Natural killer cell (primary cell): Measurements from ENCODE around the gene CTTN. TPM values are rescaled to one million over a fixed set of nuclear protein-coding genes. Genes with fewer than 3 reads are reported as not detected.

Experiments
- ATAC-seq, 3 donors: fragments of 150-1000 bp in 2 of 3; fragments of 200-7000 bp in 1 of 3; cut with Tn5 transposase; 1 replicate in 1 of 3; 2 replicates in 2 of 3; pipeline ENCODE4 v1.10.0; 2021; ENCODE audit warnings: mild to moderate bottlenecking in 2 of 3, moderate library complexity in 2 of 3
- DNase-seq, 2 donors: peaks; one replicate each; pipeline versions ENCODE4 v3.0.0 to v3.0.0-alpha.2; 2013 to 2021; ENCODE audit warnings: mixed read lengths in 1 of 2
- H3K27ac ChIP-seq: one replicate; pipeline ENCODE4 v1.5.1; 2013; ENCODE audit warnings: mild to moderate bottlenecking, low read length
- H3K27me3 ChIP-seq: one replicate; pipeline ENCODE4 v1.6.1; 2013; ENCODE audit warnings: low read length; ENCODE audit not compliant: control insufficient read depth, insufficient read depth
- H3K36me3 ChIP-seq: one replicate; pipeline ENCODE4 v1.6.1; 2013; ENCODE audit warnings: low read length; ENCODE audit not compliant: control insufficient read depth, insufficient read depth
- H3K4me1 ChIP-seq: one replicate; pipeline ENCODE4 v1.6.1; 2013; ENCODE audit warnings: low read length; ENCODE audit not compliant: control insufficient read depth, insufficient read depth
- H3K4me3 ChIP-seq: one replicate; pipeline ENCODE4 v1.5.1; 2013; ENCODE audit warnings: low read length
- H3K9me3 ChIP-seq: one replicate; pipeline ENCODE4 v1.6.1; 2013; ENCODE audit warnings: low read length; ENCODE audit not compliant: control insufficient read depth, insufficient read depth
- H3K27ac Mint-ChIP-seq, 2 donors: one replicate each; pipeline ENCODE4 v1.8.0; 2022; ENCODE audit warnings: mild to moderate bottlenecking in 2 of 2, mixed read lengths in 2 of 2, moderate library complexity in 1 of 2
- H3K27me3 Mint-ChIP-seq, 2 donors: one replicate each; pipeline ENCODE4 v1.8.0; 2022; ENCODE audit warnings: low read depth in 2 of 2, mixed read lengths in 2 of 2
- H3K36me3 Mint-ChIP-seq: one replicate; pipeline ENCODE4 v1.8.0; 2022; ENCODE audit warnings: mixed read lengths
- H3K4me1 Mint-ChIP-seq, 2 donors: one replicate each; pipeline ENCODE4 v1.8.0; 2022; ENCODE audit warnings: mixed read lengths in 2 of 2
- H3K4me3 Mint-ChIP-seq: one replicate; pipeline ENCODE4 v1.8.0; 2022; ENCODE audit warnings: mild to moderate bottlenecking, moderate library complexity, mixed read lengths
- H3K9me3 Mint-ChIP-seq, 2 donors: one replicate each; pipeline ENCODE4 v1.8.0; 2022; ENCODE audit warnings: mixed read lengths in 2 of 2
- WGBS: methylation state at CpG from one replicate; pipeline ENCODE4 v1.1.7; 2013; ENCODE audit warnings: missing lambda C conversion rate; ENCODE audit not compliant: insufficient coverage; 5-methylcytosine and 5-hydroxymethylcytosine counted together
- intact Hi-C: fragments of 100-400 bp; cut with micrococcal nuclease; formaldehyde crosslinking; loops from one replicate; pipeline ENCODE4 v1.14.2; 2022
- total RNA-seq, 4 donors: library from RNA; stranded (reverse); fragments of 120-200 nt in 1 of 4; gene quantifications; one replicate each; pipeline versions ENCODE4 v1.2.3 to v1.2.4, GENCODE V29; 2013 to 2022
- TF ChIP-seq, protein P1 (sequence below): fragments of 200-600 bp; IDR thresholded peaks from one replicate; pipeline ENCODE4 v1.8.0; 2022; ENCODE audit warnings: antibody characterized with exemption

The CTTN gene
- total RNA-seq, 3 donors from 2014 or later (not counting 1 experiment from before 2014, with no cell fraction given) = 0.59 to 5.8 (median 1.8) TPM

DNA sequence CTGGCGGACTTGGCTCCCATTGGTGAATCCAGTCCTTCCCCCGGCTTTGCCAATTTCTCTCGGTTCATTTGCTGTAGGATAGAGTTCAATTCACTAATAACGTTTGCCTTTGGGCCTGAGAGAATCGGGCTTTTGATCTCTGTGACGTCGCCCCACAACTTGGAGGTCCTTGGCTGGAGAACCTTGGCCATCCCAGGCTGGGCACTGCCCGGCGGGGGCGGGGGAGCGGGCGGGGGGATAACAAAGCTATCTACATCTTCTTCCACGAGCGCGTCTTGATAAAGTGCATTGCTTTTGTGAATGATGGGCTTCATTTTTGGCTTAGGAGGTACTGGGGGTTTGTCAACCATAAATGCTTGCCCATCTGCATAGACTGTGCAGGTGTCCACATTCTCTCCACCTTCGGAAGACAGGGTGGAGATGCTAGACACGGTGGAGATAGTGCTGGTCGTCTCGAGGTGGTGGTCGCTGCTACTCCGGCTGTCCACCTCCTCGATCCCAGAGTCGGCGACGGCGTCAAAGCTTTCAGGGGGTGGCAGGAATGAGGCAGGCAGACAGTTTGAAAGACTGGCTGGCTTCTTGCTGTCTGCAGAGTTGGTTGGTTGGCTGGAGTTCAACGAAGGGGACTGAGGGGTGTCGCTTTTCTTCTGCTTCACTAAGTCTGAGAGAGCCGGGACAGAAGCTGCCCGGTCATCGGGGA lies 87.1 kb downstream of the CTTN start:
- H3K4me3 Mint-ChIP-seq = no peak overlapping the region
- Histone ChIP-seq H3K27me3 (no peaks in the 10 kb centered on the region), H3K36me3 (no peaks in the 10 kb centered on the region), H3K27ac (no peak overlapping the region), H3K9me3 (peaks cover 2% of the 10 kb centered on the region), H3K4me3 (no peak overlapping the region), H3K4me1 (no peaks in the 10 kb centered on the region)
- TF ChIP-seq, protein P1, sequence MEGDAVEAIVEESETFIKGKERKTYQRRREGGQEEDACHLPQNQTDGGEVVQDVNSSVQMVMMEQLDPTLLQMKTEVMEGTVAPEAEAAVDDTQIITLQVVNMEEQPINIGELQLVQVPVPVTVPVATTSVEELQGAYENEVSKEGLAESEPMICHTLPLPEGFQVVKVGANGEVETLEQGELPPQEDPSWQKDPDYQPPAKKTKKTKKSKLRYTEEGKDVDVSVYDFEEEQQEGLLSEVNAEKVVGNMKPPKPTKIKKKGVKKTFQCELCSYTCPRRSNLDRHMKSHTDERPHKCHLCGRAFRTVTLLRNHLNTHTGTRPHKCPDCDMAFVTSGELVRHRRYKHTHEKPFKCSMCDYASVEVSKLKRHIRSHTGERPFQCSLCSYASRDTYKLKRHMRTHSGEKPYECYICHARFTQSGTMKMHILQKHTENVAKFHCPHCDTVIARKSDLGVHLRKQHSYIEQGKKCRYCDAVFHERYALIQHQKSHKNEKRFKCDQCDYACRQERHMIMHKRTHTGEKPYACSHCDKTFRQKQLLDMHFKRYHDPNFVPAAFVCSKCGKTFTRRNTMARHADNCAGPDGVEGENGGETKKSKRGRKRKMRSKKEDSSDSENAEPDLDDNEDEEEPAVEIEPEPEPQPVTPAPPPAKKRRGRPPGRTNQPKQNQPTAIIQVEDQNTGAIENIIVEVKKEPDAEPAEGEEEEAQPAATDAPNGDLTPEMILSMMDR = no peak
- H3K36me3 Mint-ChIP-seq = no peaks in the 10 kb centered on the region
- DNase-seq = no peak
- H3K27me3 Mint-ChIP-seq = no peaks in the 10 kb centered on the region
- 94% methylated on average over 30 of the region's 31 CpGs for WGBS
- no peak for ATAC-seq
- H3K9me3 Mint-ChIP-seq = no peaks in the 10 kb centered on the region
- H3K4me1 Mint-ChIP-seq = peaks cover 0 to 4% of the 10 kb centered on the region in 2 donors
- no peak overlapping the region for H3K27ac Mint-ChIP-seq
- intact Hi-C loops = no loop called here

GRCh38 chr11:70486026-70486415 lies 87.7 kb downstream of the CTTN start:
- Mint-ChIP-seq H3K9me3 (no peaks in the 10 kb centered on the region), H3K4me1 (peaks cover 0 to 4% of the 10 kb centered on the region in 2 donors), H3K36me3 (no peaks in the 10 kb centered on the region), H3K4me3 (no peak overlapping the region), H3K27ac (no peak overlapping the region), H3K27me3 (no peaks in the 10 kb centered on the region)
- no peak overlapping the region for H3K4me3 ChIP-seq
- peaks cover 7% of the 10 kb centered on the region for H3K9me3 ChIP-seq
- TF ChIP-seq, protein P1 = no peak
- H3K27ac ChIP-seq = no peak overlapping the region
- intact Hi-C loops = no loop called here
- 95% methylated on average over 22 of the region's 22 CpGs for WGBS
- DNase-seq = no peak
- no peaks in the 10 kb centered on the region for H3K27me3 ChIP-seq
- H3K4me1 ChIP-seq = no peaks in the 10 kb centered on the region
- no peak for ATAC-seq
- H3K36me3 ChIP-seq = no peaks in the 10 kb centered on the region

Other genes with a start within 250 kb of the CTTN start
- gene FADD, start 195.2 kb upstream of the CTTN start, total RNA-seq = 1 to 10 TPM; 7.8 to 9.2 (median 9.0) TPM
- 10 to 100 TPM; 42.1 to 75.4 (median 51.7) TPM for gene PPFIA1, start 127.8 kb upstream of the CTTN start, total RNA-seq